WTC11 (cell line): ENCODE results near the gene NBAS. TPM values are rescaled to one million over a fixed set of nuclear protein-coding genes. Genes with fewer than 3 reads are reported as not detected.

ENCODE experiments used
- ATAC-seq: fragments of 200-7000 bp; cut with Tn5 transposase; 2 replicates; pipeline ENCODE4 v1.10.0; 2021; ENCODE audit warnings: mild to moderate bottlenecking, moderate library complexity
- CTCF ChIA-PET: fragments of 300-600 bp; sonication (Branson Sonifier 250); formaldehyde crosslinking; loops from one replicate; lab custom pipeline; 2021; ENCODE audit warnings: antibody characterized with exemption; lab: Charles Lee
- POLR2A ChIA-PET: fragments of 350-600 bp; sonication (Branson Sonifier 250); formaldehyde crosslinking; loops from one replicate; lab custom pipeline; 2021; ENCODE audit warnings: antibody characterized with exemption; lab: Charles Lee
- DNase-seq: peaks from one replicate; pipeline ENCODE4 v3.0.0; 2021; ENCODE audit warnings: low spot score
- H3K27ac Mint-ChIP-seq: 2 replicates; pipeline ENCODE4 v1.8.0; 2021; ENCODE audit warnings: mixed read lengths
- H3K27me3 Mint-ChIP-seq: 2 replicates; pipeline ENCODE4 v1.8.0; 2021; ENCODE audit warnings: low read depth, mild to moderate bottlenecking, moderate library complexity, mixed read lengths
- H3K36me3 Mint-ChIP-seq: 2 replicates; pipeline ENCODE4 v1.8.0; 2021; ENCODE audit warnings: mixed read lengths
- H3K4me1 Mint-ChIP-seq: 2 replicates; pipeline ENCODE4 v1.8.0; 2022; ENCODE audit warnings: mixed read lengths
- H3K4me3 Mint-ChIP-seq: 2 replicates; pipeline ENCODE4 v1.8.0; 2021; ENCODE audit warnings: mild to moderate bottlenecking, moderate library complexity, mixed read lengths
- H3K9me3 Mint-ChIP-seq: 2 replicates; pipeline ENCODE4 v1.8.0; 2021; ENCODE audit warnings: mixed read lengths
- ATF6 ChIP-seq: sonication (generic); formaldehyde crosslinking; IDR thresholded peaks from 2 replicates; pipeline ENCODE4 v1.8.1; 2023; ENCODE audit warnings: mild to moderate bottlenecking, missing genetic modification reagents
- CDX4 ChIP-seq: fragments of 250-450 bp; sonication (Bioruptor Pico); IDR thresholded peaks from 2 replicates; pipeline ENCODE4 v1.9.0; 2021; ENCODE audit warnings: moderate library complexity, mild to moderate bottlenecking, inconsistent platforms, borderline replicate concordance
- CREM ChIP-seq: sonication (generic); formaldehyde crosslinking; IDR thresholded peaks from 2 replicates; pipeline ENCODE4 v1.8.1; 2022; ENCODE audit warnings: mild to moderate bottlenecking, missing genetic modification reagents, moderate library complexity
- E2F4 ChIP-seq: sonication (generic); formaldehyde crosslinking; IDR thresholded peaks from 2 replicates; pipeline ENCODE4 v1.8.1; 2022; ENCODE audit warnings: low read depth, mild to moderate bottlenecking, moderate library complexity, missing genetic modification reagents, borderline replicate concordance
- ELF4 ChIP-seq: sonication (generic); formaldehyde crosslinking; IDR thresholded peaks from 2 replicates; pipeline ENCODE4 v1.8.1; 2022; ENCODE audit warnings: low read depth, mild to moderate bottlenecking, moderate library complexity, missing genetic modification reagents
- FOXP1 ChIP-seq: sonication (generic); formaldehyde crosslinking; IDR thresholded peaks from 2 replicates; pipeline ENCODE4 v1.8.0; 2022; ENCODE audit warnings: missing genetic modification reagents, mild to moderate bottlenecking, moderate library complexity, borderline replicate concordance
- FOXP4 ChIP-seq: sonication (generic); formaldehyde crosslinking; IDR thresholded peaks from 2 replicates; pipeline ENCODE4 v1.8.0; 2022; ENCODE audit warnings: mild to moderate bottlenecking, missing genetic modification reagents
- GRHL2 ChIP-seq: fragments of 250-450 bp; sonication (Bioruptor Pico); IDR thresholded peaks from 2 replicates; pipeline ENCODE4 v1.8.0; 2022; ENCODE audit warnings: mild to moderate bottlenecking, moderate library complexity; ENCODE audit not compliant: insufficient replicate concordance, severe bottlenecking
- GTF2I ChIP-seq: fragments of 250-450 bp; sonication (Bioruptor Pico); conservative IDR thresholded peaks from 2 replicates; pipeline ENCODE4 v1.4.0; 2021; ENCODE audit warnings: mild to moderate bottlenecking
- HMGXB4 ChIP-seq: sonication (generic); formaldehyde crosslinking; IDR thresholded peaks from 2 replicates; pipeline ENCODE4 v1.8.1; 2023; ENCODE audit warnings: mild to moderate bottlenecking, moderate library complexity, missing genetic modification reagents
- MAX ChIP-seq: sonication (generic); formaldehyde crosslinking; IDR thresholded peaks from 2 replicates; pipeline ENCODE4 v1.8.0; 2022; ENCODE audit warnings: mild to moderate bottlenecking, missing genetic modification reagents
- MYBL2 ChIP-seq: sonication (generic); formaldehyde crosslinking; IDR thresholded peaks from 2 replicates; pipeline ENCODE4 v1.8.1; 2023; ENCODE audit warnings: mild to moderate bottlenecking, moderate library complexity, missing genetic modification reagents
- NFYB ChIP-seq: sonication (generic); formaldehyde crosslinking; conservative IDR thresholded peaks from 2 replicates; pipeline ENCODE4 v1.8.0; 2022; ENCODE audit warnings: low read depth, missing genetic modification reagents
- SMAD3 ChIP-seq: sonication (generic); formaldehyde crosslinking; IDR thresholded peaks from 2 replicates; pipeline ENCODE4 v1.8.0; 2022; ENCODE audit warnings: missing genetic modification reagents, mild to moderate bottlenecking, borderline replicate concordance
- TP53 ChIP-seq: sonication (generic); formaldehyde crosslinking; IDR thresholded peaks from 2 replicates; pipeline ENCODE4 v1.8.1; 2023; ENCODE audit warnings: mild to moderate bottlenecking, missing genetic modification reagents
- ZNF423 ChIP-seq: fragments of 250-450 bp; sonication (Bioruptor Pico); IDR thresholded peaks from 2 replicates; pipeline ENCODE4 v2.1.2; 2022; ENCODE audit warnings: mild to moderate bottlenecking, moderate library complexity
- ZNF425 ChIP-seq: fragments of 250-450 bp; sonication (Bioruptor Pico); conservative IDR thresholded peaks from 2 replicates; pipeline ENCODE4 v1.9.0; 2021; ENCODE audit warnings: mild to moderate bottlenecking
- ZSCAN18 ChIP-seq: fragments of 250-450 bp; sonication (Bioruptor Pico); IDR thresholded peaks from 2 replicates; pipeline ENCODE4 v2.1.2; 2022; ENCODE audit warnings: mild to moderate bottlenecking, moderate library complexity
- total RNA-seq: library from RNA; stranded (reverse); gene quantifications from 3 replicates; pipeline ENCODE4 v1.2.3, GENCODE V29; 2021

Gene NBAS
- total RNA-seq, 1 experiment from 2014 or later = 32.3 TPM

GRCh38 chr2:15315411-15315810 is 245.7 kb downstream of the NBAS start:
- ATAC-seq = no peak
- DNase-seq = no peak
- Mint-ChIP-seq H3K9me3 (peaks cover 36% of the 10 kb centered on the region), H3K4me3 (no peak overlapping the region), H3K27me3 (no peaks in the 10 kb centered on the region), H3K27ac (no peak overlapping the region), H3K4me1 (peaks cover 9% of the 10 kb centered on the region), H3K36me3 (peaks cover 40% of the 10 kb centered on the region)
- TF ChIP-seq HMGXB4 = no peak
- TF ChIP-seq ELF4 (CRISPR knock-in tag) = no peak
- TF ChIP-seq NFYB = no peak
- no peak for TF ChIP-seq GRHL2 (CRISPR knock-in tag)
- TF ChIP-seq MYBL2 (CRISPR knock-in tag) = no peak
- no peak for TF ChIP-seq ZSCAN18 (CRISPR knock-in tag)
- TF ChIP-seq FOXP1 (CRISPR knock-in tag) = no peak
- no peak for TF ChIP-seq ATF6 (CRISPR knock-in tag)
- TF ChIP-seq CREM = no peak
- no peak for TF ChIP-seq E2F4 (CRISPR knock-in tag)
- TF ChIP-seq MAX (CRISPR knock-in tag) = no peak
- no peak for TF ChIP-seq TP53 (CRISPR knock-in tag)
- TF ChIP-seq SMAD3 (CRISPR knock-in tag) = no peak
- TF ChIP-seq FOXP4 = no peak
- TF ChIP-seq ZNF423 (CRISPR knock-in tag) = no peak
- TF ChIP-seq ZNF425 = no peak
- TF ChIP-seq CDX4 (CRISPR knock-in tag) = no peak
- TF ChIP-seq GTF2I = no peak
- CTCF ChIA-PET = no interaction called here
- POLR2A ChIA-PET = no interaction called here
